ENCODE measurements around the gene KCNH8. TPM values are rescaled to one million over a fixed set of nuclear protein-coding genes. Genes with fewer than 3 reads are reported as not detected.
"Not testable (repeated sequence)": the region's sequence is repeated elsewhere in the genome, so short reads cannot be mapped to it uniquely, and the experiment has no call there.

Gene KCNH8
- total and polyA plus RNA-seq, 10 of the 15 experiments (the other 5 are each of a cell fraction or from before 2014, with no cell fraction given) = under 0.01 to 0.18 (median 0.07) TPM; not detected in 2

- TF ChIP-seq MEF2A (IDR thresholded peaks at IDR 0.05; ENCODE audit: insufficient read depth, low read depth, low read length) (no peak), CTCF (IDR thresholded peaks at IDR 0.05 in 2 of 3, conservative IDR thresholded peaks at IDR 0.05 in 1 of 3; ENCODE audit: control insufficient read depth in 2 of 3, extremely low read depth in 1 of 3, insufficient read depth in 1 of 3, low read depth in 3 of 3, low read length in 3 of 3) (no peak)
Observed at GRCh38 chr3:19231792-19232461, 83.6 kb downstream of the KCNH8 start (continued).

GRCh38 chr3:19232566-19232965 is 84.3 kb downstream of the KCNH8 start:
- no peak overlapping the region for H3K27ac ChIP-seq (ENCODE audit: control insufficient read depth, insufficient read depth)
- POLR2A ChIA-PET = no interaction called here
- no peaks in the 10 kb centered on the region; the same call in 2 of the 3 replicates for H3K9me3 ChIP-seq (replicated peaks; ENCODE audit: control insufficient read depth, insufficient read depth, low read length)
- H3K27me3 ChIP-seq (replicated peaks in 1 of 2; ENCODE audit: control insufficient read depth in 2 of 2, insufficient read depth in 2 of 2, low read length in 1 of 2) = no peaks in the 10 kb centered on the region
- H3K79me2 ChIP-seq (ENCODE audit: control insufficient read depth, insufficient read depth, low read length) = no peaks in the 10 kb centered on the region
- in situ Hi-C loops (cut with MboI) (no loop called here), intact Hi-C loops (cut with micrococcal nuclease; ENCODE audit: unreplicated experiment) (no loop called here)
- SMC1A ChIA-PET (ENCODE audit: uncharacterized antibody, unreplicated experiment) = interaction anchor here (1.3 kb wide), 2 partner anchors 17 to 18 kb away, joined by 3 read pairs; no protein-coding TSS in a partner anchor
- ATAC-seq (no peak), DNase-seq (ENCODE audit: low read depth, low spot score) (no peak), FAIRE-seq (no peak)
- H3K4me2 ChIP-seq (ENCODE audit: control insufficient read depth, insufficient read depth) = no peak overlapping the region
- TF ChIP-seq NR2C1 (IDR thresholded peaks at IDR 0.05) (no peak), CREB1 (IDR thresholded peaks at IDR 0.05; ENCODE audit: low read depth) (no peak), BCL3 (IDR thresholded peaks at IDR 0.05; ENCODE audit: borderline replicate concordance, insufficient read depth, low read depth, low read length, poor library complexity, severe bottlenecking) (no peak), MAX (IDR thresholded peaks at IDR 0.05; ENCODE audit: low read depth, low read length) (no peak), TBL1XR1 (IDR thresholded peaks at IDR 0.05; ENCODE audit: low read depth, low read length) (no peak)
- 9% methylated on average over 2 of the region's 2 CpGs for WGBS (ENCODE audit: insufficient coverage, insufficient replicate concordance, low lambda C conversion rate, missing lambda C conversion rate)
- H3K36me3 ChIP-seq (ENCODE audit: control insufficient read depth in 2 of 2, insufficient read depth in 2 of 2, low read length in 1 of 2) = no peaks in the 10 kb centered on the region
- CTCF ChIA-PET = no interaction called here
- H3K9ac ChIP-seq (ENCODE audit: control insufficient read depth, insufficient read depth, low read length) = no peak overlapping the region
- H2AFZ ChIP-seq (ENCODE audit: control insufficient read depth, low read depth, low read length) = no peak overlapping the region
- no peak overlapping the region for H3K4me3 ChIP-seq
- H4K20me1 ChIP-seq (ENCODE audit: control insufficient read depth, insufficient read depth) = no peaks in the 10 kb centered on the region
- BruUV-seq (replicated peaks) = no TSS peak
- H3K4me1 ChIP-seq (ENCODE audit: control insufficient read depth, insufficient read depth, low read length) = no peaks in the 10 kb centered on the region
- RAD21 ChIA-PET (ENCODE audit: unreplicated experiment) = no interaction called here

- H3K4me3 ChIP-seq; BruUV-seq (replicated peaks); intact Hi-C loops (cut with micrococcal nuclease; ENCODE audit: unreplicated experiment); FAIRE-seq; CTCF ChIA-PET; H3K4me2 ChIP-seq (ENCODE audit: control insufficient read depth, insufficient read depth); H3K27me3 ChIP-seq (replicated peaks in 1 of 2; ENCODE audit: control insufficient read depth in 2 of 2, insufficient read depth in 2 of 2, low read length in 1 of 2); SMC1A ChIA-PET (ENCODE audit: uncharacterized antibody, unreplicated experiment); H3K9me3 ChIP-seq (replicated peaks; ENCODE audit: control insufficient read depth, insufficient read depth, low read length); H2AFZ ChIP-seq (ENCODE audit: control insufficient read depth, low read depth, low read length); in situ Hi-C loops (cut with MboI); POLR2A ChIA-PET; DNase-seq (ENCODE audit: low read depth, low spot score); H3K4me1 ChIP-seq (ENCODE audit: control insufficient read depth, insufficient read depth, low read length); H3K36me3 ChIP-seq (ENCODE audit: control insufficient read depth in 2 of 2, insufficient read depth in 2 of 2, low read length in 1 of 2); ATAC-seq; H4K20me1 ChIP-seq (ENCODE audit: control insufficient read depth, insufficient read depth); H3K27ac ChIP-seq (ENCODE audit: control insufficient read depth, insufficient read depth); RAD21 ChIA-PET (ENCODE audit: unreplicated experiment); H3K9ac ChIP-seq (ENCODE audit: control insufficient read depth, insufficient read depth, low read length); H3K79me2 ChIP-seq (ENCODE audit: control insufficient read depth, insufficient read depth, low read length): not testable (repeated sequence)
- WGBS (ENCODE audit: insufficient coverage, insufficient replicate concordance, low lambda C conversion rate, missing lambda C conversion rate) = 73% methylated on average over 47 of the region's 53 CpGs
Observed at GRCh38 chr3:19233882-19234784, 85.8 kb downstream of the KCNH8 start.
